ENCODE results near the gene GBGT1.

GBGT1 gene

DNA sequence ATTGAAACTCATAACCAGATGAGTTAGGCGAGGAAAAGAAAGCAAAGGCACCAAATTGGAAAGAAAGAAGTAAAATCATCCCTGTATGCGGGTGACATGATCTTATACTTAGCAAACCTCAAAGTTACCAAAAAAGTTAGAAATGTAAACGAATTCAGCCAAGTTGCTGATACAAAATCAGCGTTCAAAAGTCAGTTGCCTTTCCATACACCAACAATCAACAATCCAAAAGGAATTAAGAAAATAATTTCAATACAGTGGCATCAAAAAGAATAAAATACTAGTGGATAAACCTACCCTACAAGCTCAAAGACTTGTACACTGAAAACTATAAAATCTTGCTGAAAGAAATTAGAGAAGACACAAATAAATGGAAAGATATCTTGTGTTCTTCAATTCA lies 30.9 kb upstream of the GBGT1 start:
- no peak for DNase-seq (ENCODE audit: low read depth)
- TF ChIP-seq, protein P1, sequence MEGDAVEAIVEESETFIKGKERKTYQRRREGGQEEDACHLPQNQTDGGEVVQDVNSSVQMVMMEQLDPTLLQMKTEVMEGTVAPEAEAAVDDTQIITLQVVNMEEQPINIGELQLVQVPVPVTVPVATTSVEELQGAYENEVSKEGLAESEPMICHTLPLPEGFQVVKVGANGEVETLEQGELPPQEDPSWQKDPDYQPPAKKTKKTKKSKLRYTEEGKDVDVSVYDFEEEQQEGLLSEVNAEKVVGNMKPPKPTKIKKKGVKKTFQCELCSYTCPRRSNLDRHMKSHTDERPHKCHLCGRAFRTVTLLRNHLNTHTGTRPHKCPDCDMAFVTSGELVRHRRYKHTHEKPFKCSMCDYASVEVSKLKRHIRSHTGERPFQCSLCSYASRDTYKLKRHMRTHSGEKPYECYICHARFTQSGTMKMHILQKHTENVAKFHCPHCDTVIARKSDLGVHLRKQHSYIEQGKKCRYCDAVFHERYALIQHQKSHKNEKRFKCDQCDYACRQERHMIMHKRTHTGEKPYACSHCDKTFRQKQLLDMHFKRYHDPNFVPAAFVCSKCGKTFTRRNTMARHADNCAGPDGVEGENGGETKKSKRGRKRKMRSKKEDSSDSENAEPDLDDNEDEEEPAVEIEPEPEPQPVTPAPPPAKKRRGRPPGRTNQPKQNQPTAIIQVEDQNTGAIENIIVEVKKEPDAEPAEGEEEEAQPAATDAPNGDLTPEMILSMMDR (IDR thresholded peaks at IDR 0.05; ENCODE audit: control insufficient read depth, insufficient read depth, low read depth, low read length, missing control alignments): no peak
- H3K4me3 ChIP-seq (ENCODE audit: control insufficient read depth, low read depth, low read length): no peak overlapping the region

DNA sequence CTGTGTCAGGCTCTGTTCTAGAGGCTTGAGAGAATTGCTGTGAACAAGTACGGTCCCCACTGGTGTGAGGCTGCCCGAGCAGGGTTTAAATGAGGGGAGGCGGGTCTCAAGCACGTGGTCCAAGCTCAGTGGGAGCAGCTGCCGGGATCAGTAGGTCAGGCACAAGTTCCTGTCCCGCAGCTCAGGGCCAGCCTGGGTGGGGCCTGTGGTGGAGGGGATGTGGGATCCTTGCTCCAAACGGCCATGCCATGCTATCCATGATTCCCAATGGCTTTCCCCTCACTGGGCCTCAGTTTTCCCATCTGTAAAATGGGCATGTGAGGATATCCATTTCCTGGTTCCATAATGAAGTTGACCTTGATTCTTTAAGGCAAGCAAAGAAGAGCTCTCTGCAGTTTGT lies 28.3 kb upstream of the GBGT1 start:
- TF ChIP-seq, protein P1 (IDR thresholded peaks at IDR 0.05; ENCODE audit: control insufficient read depth, insufficient read depth, low read depth, low read length, missing control alignments): no peak
- no peak for DNase-seq (ENCODE audit: low read depth)
- no peak overlapping the region for H3K4me3 ChIP-seq (ENCODE audit: control insufficient read depth, low read depth, low read length)

DNA sequence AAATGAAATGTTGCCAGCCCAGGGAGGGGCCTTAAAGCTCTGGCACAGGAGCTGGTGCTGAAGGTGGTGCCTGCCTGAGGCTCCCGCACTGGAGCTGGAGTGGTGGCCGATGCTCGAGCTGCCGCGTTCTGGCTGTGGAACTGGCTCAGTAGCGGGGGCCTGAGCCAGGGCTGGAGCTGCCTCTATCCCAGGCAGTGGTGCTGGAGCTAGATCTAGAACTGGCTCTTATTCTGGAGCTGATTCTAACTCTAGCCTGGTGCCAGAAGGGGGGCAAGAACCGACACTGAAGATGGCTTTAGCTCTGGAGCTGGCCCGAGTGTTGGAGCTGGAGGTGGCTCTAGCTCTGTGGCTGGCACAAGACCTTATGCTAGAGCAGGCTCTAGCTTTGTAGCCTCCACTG lies 26.1 kb upstream of the GBGT1 start:
- TF ChIP-seq, protein P1 (IDR thresholded peaks at IDR 0.05; ENCODE audit: control insufficient read depth, insufficient read depth, low read depth, low read length, missing control alignments): no peak
- no peak for DNase-seq (ENCODE audit: low read depth)
- H3K4me3 ChIP-seq (ENCODE audit: control insufficient read depth, low read depth, low read length): no peak overlapping the region

DNA sequence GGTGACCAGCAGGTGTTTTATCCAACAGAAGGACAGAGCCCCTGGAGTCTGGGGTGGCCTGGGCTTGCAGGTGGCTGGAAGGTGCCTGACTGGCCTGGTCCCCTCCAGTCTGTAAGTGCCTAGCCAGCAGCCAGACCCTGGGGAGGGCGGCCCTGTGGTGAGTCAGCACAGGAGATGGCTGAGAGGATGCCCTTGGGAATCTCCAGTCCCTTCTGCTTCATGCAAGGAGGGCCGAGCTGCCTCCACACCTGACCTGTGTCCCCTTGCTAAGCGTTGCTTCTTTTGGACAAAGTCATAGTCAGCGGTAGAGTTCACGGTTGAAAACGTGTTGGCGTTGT lies 25.1 kb upstream of the GBGT1 start:
- DNase-seq (ENCODE audit: low read depth): no peak
- no peak overlapping the region for H3K4me3 ChIP-seq (ENCODE audit: control insufficient read depth, low read depth, low read length)
- TF ChIP-seq, protein P1 (IDR thresholded peaks at IDR 0.05; ENCODE audit: control insufficient read depth, insufficient read depth, low read depth, low read length, missing control alignments): no peak

DNA sequence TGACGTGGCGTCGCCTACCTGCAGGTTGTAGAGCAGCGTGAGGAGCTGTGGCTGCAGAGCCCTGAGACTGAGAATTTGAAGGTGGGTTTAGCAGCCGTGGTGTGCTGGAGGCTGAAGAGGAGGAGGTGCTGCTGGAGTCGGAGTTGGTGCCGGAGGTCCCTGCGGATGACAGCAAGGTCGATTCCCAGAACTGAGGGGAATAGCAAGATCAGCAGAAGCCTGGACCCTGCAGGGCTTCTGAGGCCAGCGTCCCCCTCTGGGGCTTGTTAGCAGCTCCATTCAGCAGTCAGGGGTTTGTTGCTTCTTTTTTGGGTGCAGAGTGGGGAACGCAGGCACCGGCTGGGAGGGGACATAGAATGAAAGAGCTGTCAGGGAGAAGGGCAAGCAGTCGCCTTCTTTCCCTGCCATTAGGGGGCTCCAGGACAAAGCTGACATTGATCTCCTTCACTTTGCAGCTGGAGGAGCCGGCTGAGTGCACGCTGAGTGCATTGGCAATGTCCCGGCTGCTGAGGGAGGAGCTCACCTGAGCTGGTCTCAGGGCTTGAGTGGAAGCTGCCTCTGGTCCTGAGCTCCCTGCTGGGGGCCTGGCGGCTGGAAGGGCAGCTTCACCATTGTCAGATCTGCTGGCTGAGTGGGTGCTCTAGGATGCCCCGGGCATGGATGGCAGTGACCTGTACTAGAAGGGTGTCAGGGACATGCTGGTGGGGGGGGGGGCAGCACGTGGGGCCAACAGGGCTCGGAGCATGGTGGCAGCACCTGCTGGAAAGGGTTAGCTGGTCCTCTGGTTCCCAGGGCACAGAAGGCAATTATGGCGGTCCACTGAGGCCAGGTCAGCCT lies 24.5 kb upstream of the GBGT1 start:
- no peak for DNase-seq (ENCODE audit: low read depth)
- TF ChIP-seq, protein P1 (IDR thresholded peaks at IDR 0.05; ENCODE audit: control insufficient read depth, insufficient read depth, low read depth, low read length, missing control alignments): peak; percentile 26
- H3K4me3 ChIP-seq (ENCODE audit: control insufficient read depth, low read depth, low read length): no peak overlapping the region

DNA sequence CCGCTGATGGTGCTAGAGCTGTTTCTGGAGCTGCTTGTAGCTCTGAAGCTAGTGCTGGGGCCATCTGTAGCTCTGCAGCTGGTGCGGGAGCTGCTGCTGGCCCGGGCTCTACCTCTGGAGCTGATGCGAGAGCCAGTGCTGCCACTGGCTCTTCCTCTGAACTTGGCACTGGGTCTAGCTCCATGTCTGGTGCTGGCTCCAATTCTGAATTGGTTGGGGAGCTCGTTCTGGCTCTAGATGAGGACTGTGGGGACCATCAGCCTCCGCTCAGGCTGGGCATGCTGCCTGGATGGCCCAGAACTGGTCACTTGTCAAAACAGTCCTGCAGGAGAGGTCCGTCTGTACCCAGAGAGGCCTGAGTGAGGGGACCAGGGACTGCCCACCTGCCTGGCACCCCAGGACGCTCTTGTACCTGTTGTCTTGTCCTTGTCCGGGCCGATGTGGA lies 23.9 kb upstream of the GBGT1 start:
- DNase-seq (ENCODE audit: low read depth): no peak
- no peak overlapping the region for H3K4me3 ChIP-seq (ENCODE audit: control insufficient read depth, low read depth, low read length)
- TF ChIP-seq, protein P1 (IDR thresholded peaks at IDR 0.05; ENCODE audit: control insufficient read depth, insufficient read depth, low read depth, low read length, missing control alignments): no peak

Measured in AG09309 (cell line).